Activated naive CD4-positive, alpha-beta T cell treated with anti-CD3 and anti-CD28 coated beads, Interleukin-2, amount 50 U/mL, for 16 hours (primary cell): ENCODE results near the gene SLFN5.
"Not testable (repeated sequence)": the region's sequence is repeated elsewhere in the genome, so short reads cannot be mapped to it uniquely, and the experiment has no call there.

Experiments
- DNase-seq: peaks from one replicate; pipeline ENCODE4 v3.0.0-alpha.2; 2020

SLFN5 gene

GRCh38 chr17:35294756-35295155 lies 51.9 kb downstream of the SLFN5 start:
- no peak for DNase-seq

- DNase-seq: no peak
Observed at GRCh38 chr17:35295686-35296085, 52.8 kb downstream of the SLFN5 start.

- DNase-seq: no peak
Observed at GRCh38 chr17:35297666-35298065, 54.8 kb downstream of the SLFN5 start.

DNA sequence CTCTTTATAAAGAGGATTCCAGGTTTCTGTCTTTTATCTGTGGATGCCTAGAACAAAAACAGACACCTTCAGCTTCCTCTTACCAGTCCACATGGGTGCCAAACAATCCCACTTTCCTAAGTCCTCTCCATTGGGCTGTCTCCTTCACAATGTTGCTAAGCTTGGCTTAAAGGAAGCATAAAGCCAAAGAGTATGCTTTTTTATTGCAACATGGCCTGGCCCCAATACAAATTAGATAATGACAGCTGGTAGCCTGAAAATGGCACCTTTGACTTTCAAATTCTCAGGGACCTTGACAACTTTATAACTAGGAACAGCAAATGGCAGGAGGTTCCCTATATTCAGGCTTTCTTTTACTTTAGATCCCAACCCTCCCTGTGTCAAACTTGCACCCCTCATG lies 55.8 kb downstream of the SLFN5 start:
- no peak for DNase-seq

GRCh38 chr17:35299135-35299534 lies 56.3 kb downstream of the SLFN5 start:
- no peak for DNase-seq

DNA sequence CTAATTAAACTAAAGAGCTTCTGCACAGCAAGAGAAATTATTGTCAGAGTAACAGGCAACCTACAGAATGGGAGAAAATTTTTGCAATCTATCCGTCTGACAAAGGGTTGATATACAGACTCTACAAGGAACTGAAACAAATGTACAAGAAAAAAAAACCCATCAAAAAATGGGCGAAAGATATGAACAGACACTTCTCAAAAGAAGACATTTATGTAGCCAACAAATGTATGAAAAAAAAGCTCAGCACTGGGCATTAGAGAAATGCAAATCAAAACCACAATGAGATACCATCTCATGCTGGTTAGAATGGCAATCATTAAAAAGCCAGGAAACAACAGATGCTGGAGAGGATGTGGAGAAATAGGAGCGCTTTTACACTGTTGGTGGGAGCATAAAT lies 66.5 kb downstream of the SLFN5 start:
- not testable (repeated sequence) for DNase-seq

- no peak for DNase-seq
Observed at GRCh38 chr17:35312346-35312745, 69.5 kb downstream of the SLFN5 start.

DNA sequence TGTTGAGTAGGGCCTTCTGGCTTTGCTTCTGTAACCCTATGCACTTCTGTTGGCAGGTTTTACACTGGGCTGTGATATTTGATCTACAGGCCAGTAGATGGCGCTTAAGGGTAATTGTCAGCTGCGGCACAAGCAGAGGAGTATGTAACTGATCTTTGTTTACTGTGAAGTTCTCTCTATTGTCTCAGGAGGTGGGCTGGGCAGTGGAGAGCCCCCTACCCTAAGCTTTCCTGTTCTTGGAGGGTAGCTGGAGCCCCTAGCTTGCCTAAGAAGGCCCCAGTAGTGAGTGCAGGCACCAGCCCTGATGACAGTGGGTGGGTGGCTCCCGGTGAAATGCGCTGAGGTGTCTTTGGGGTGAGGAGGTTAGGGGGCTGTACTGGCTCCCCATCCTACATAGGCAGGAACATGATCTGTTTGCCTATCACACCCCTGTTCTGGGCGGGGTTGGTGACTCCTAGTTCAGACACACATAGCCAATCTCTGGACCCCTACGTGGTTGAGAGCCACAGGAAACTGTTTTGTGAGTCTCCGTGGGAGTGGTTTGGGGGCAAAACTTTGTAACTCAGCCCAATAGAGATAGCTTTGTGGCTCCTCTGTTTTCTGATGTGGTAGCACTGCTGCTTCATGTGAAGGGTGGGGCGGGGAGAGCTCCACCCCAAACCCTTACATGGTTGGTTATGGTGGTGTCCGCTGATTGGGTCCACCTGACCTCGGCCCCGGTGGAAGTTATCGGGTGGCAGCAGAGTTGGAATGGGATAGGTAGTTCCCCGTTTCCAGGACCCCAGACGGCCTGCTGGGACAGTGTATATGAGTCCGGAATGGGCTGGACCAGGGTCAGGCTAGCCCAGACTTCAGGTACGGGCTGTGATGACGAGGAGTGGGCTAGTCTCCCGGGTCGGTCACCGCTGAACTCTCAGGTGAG lies 70.2 kb downstream of the SLFN5 start:
- peak; percentile 59 for DNase-seq

DNA sequence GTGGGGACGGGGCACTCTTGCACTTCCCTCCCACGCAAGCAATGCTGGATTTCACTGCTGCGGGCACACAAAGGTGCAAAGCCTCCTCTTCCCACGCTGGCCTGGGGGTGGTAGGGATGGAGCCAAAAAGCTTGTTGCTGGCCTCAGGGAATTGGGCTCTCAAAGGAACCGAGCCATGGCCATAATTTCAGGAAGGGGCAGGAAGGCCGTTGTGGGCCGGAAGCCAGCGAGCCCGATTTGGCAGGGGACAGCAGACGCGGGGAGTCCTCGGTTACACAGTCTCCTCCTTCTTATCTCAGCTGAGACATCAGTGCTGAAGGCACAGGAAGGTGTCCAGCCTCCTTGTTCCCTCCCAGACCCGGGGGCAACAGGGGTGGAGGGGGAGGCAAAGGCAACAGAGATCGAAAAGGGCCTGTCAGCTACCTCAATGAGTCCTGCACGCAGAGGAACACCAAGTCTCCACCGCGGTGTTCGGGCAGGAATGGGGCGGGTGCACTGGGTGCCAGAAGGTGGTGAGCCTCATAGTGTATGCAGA lies 71.1 kb downstream of the SLFN5 start:
- no peak for DNase-seq

GRCh38 chr17:35314415-35315216 lies 71.7 kb downstream of the SLFN5 start:
- no peak for DNase-seq

- no peak for DNase-seq
Observed at GRCh38 chr17:35315283-35315682, 72.4 kb downstream of the SLFN5 start.

- no peak for DNase-seq
Observed at GRCh38 chr17:35315971-35316370, 73.1 kb downstream of the SLFN5 start.

DNA sequence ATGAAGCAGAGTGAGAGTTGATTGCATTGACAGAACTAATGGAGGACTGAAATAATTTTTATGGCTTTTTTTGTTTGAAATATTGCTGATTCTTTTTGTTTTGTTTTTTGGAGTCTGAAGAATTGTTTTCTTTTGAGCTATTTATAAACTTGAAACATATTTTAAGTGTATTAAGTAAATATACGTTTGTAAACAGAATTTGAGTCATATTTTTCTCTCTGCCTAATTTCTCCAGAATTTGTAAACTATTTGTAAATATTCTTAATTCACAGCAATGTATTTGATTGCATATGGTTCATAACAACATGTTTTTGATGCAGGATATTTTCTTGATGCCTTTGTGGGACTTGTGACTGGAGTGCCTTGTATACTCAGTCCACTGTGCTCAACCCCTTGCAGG lies 79.9 kb downstream of the SLFN5 start:
- no peak for DNase-seq
